HepG2 (cell line): Measurements from ENCODE around the gene EWSR1. TPM values are rescaled to one million over a fixed set of nuclear protein-coding genes. Genes with fewer than 3 reads are reported as not detected.

Experiments
- ATF3 ChIP-seq: sonication (generic); formaldehyde crosslinking; IDR thresholded peaks from 2 replicates; pipeline ENCODE4 v1.4.0; 2020; ENCODE audit warnings: missing genetic modification reagents
- FOXA1 ChIP-seq, 2 experiments: fragments of 450-650 bp in 1 of 2; sonication (generic) in 1 of 2; formaldehyde crosslinking in 1 of 2; IDR thresholded peaks; 2 replicates each; pipeline versions ENCODE4 v1.4.0 to v1.6.1; 2016 to 2020; ENCODE audit warnings: missing genetic modification reagents in 1 of 2
- HMGXB3 ChIP-seq: sonication (generic); formaldehyde crosslinking; IDR thresholded peaks from 2 replicates; pipeline ENCODE4 v1.4.0; 2020; ENCODE audit warnings: missing genetic modification reagents, borderline replicate concordance
- IRF9 ChIP-seq: sonication (generic); formaldehyde crosslinking; IDR thresholded peaks from 2 replicates; pipeline ENCODE4 v1.8.0; 2022; ENCODE audit warnings: missing genetic modification reagents, mild to moderate bottlenecking, borderline replicate concordance
- SMAD9 ChIP-seq: sonication (generic); formaldehyde crosslinking; IDR thresholded peaks from 2 replicates; pipeline ENCODE4 v1.5.1; 2020; ENCODE audit warnings: mild to moderate bottlenecking, missing genetic modification reagents
- ZFY ChIP-seq: sonication (generic); formaldehyde crosslinking; IDR thresholded peaks from 2 replicates; pipeline ENCODE4 v1.4.0; 2020; ENCODE audit warnings: missing genetic modification reagents
- ZGPAT ChIP-seq: IDR thresholded peaks from 2 replicates; pipeline ENCODE4 v1.6.1; 2016; ENCODE audit warnings: mild to moderate bottlenecking
- ZHX1 ChIP-seq: sonication (generic); formaldehyde crosslinking; IDR thresholded peaks from 2 replicates; pipeline ENCODE4 v1.8.1; 2022; ENCODE audit warnings: low read depth, mild to moderate bottlenecking, missing genetic modification reagents
- ZNF136 ChIP-seq: sonication (generic); formaldehyde crosslinking; IDR thresholded peaks from 2 replicates; pipeline ENCODE4 v1.8.1; 2022; ENCODE audit warnings: low read depth, mild to moderate bottlenecking, moderate library complexity, missing genetic modification reagents
- ZNF687 ChIP-seq: sonication (generic); formaldehyde crosslinking; IDR thresholded peaks from 2 replicates; pipeline ENCODE4 v1.5.1; 2020; ENCODE audit warnings: mild to moderate bottlenecking, missing genetic modification reagents, moderate library complexity
- polyA plus RNA-seq, 8 experiments: library from polyadenylated mRNA; depleted of rRNA in 3 of 8; stranded (reverse) in 7 of 8; unstranded in 1 of 8; fragments of >200 nt; fragmentation: Illumina TruSeq in 4 of 8; extraction: Trizol in 4 of 8; gene quantifications; 2 replicates each; pipeline versions ENCODE4 v1.2.1 to v1.2.3, GENCODE V29; 2011 to 2016; ENCODE audit warnings: low read depth in 4 of 8, missing spikeins in 1 of 8, mixed read lengths in 1 of 8; ENCODE audit not compliant: insufficient read depth in 1 of 8
- total RNA-seq, 5 experiments: library from RNA; depleted of rRNA; stranded (reverse); fragments of >200 nt; fragmentation: Illumina TruSeq; extraction: Trizol; gene quantifications; 2 replicates each; pipeline ENCODE4 v1.2.3, GENCODE V29; 2016; ENCODE audit warnings: low read depth in 1 of 5

The EWSR1 gene
- total and polyA plus RNA-seq, 2 of the 13 experiments (the other 11 are each of a cell fraction or from before 2014, with no cell fraction given): 211 to 326 TPM

- TF ChIP-seq ZHX1 (CRISPR knock-in tag) (0 out of 2 replicates have a peak, but pooled peaks have one; percentile 19), ZNF687 (peak; percentile 42; the same call in 1 of the 2 replicates), ZNF136 (CRISPR knock-in tag) (no peak), ATF3 (CRISPR knock-in tag) (no peak), SMAD9 (CRISPR knock-in tag) (no peak), IRF9 (CRISPR knock-in tag) (no peak), FOXA1 (IDR thresholded peaks at IDR 0.05) (no peak), FOXA1 (CRISPR knock-in tag; IDR thresholded peaks at IDR 0.05) (peak; percentile 80), HMGXB3 (CRISPR knock-in tag) (no peak), ZFY (CRISPR knock-in tag) (peak; percentile 47; the same call in 1 of the 2 replicates), ZGPAT (CRISPR knock-in tag) (no peak)
Observed at GRCh38 chr22:29342577-29343312, 74.7 kb downstream of the EWSR1 start (continued).
